HG02970 (cell line): Measurements from ENCODE around the gene PLXNB3.
"Not testable (repeated sequence)": the region's sequence is repeated elsewhere in the genome, so short reads cannot be mapped to it uniquely, and the experiment has no call there.

Experiments used
- ATAC-seq: cut with Tn5 transposase; IDR thresholded peaks from one replicate; pipeline ENCODE4 v1.9.1; 2021; ENCODE audit warnings: mild to moderate bottlenecking, moderate library complexity, moderate number of reproducible peaks; ENCODE audit not compliant: unreplicated experiment, low FRiP score

PLXNB3 gene

DNA sequence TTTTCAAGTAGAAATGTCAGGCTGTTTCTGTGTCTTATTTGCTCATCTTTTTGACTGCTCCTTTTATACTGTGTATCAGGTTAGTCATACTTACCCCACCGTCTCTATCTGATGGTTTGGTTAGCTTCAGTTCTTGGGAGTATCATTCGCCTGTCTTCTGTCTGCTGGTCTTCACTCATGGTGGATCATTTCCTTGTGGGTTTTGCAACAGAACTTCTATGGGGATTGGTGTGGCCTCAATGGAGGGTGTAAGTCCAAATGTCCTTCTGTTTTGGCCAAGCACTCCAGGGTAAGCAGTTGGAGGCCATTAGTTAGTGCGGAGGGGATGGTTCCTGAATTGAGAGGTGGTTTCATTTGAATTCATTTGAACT lies 32.2 kb upstream of the PLXNB3 start:
- no peak for ATAC-seq

DNA sequence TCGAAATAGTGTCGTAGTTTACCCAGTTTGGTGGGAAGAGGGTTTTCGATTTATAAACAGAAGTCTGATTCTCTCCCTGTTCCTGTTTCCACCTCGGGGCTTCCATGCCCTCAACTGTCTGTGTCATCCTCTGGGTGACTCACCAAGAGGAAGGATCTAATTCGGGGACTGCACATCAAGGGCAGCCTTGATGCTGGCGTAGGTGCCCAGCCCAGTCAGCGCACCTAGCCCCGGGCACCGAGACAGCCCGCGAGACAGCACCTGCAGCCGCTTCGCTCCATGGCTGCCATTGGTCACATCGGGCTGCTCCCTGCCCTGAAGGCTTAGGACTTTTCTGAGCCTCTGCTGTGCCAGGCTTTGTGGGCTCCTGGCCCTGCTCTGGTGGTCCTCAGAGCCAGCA lies 31.6 kb upstream of the PLXNB3 start:
- no peak for ATAC-seq

DNA sequence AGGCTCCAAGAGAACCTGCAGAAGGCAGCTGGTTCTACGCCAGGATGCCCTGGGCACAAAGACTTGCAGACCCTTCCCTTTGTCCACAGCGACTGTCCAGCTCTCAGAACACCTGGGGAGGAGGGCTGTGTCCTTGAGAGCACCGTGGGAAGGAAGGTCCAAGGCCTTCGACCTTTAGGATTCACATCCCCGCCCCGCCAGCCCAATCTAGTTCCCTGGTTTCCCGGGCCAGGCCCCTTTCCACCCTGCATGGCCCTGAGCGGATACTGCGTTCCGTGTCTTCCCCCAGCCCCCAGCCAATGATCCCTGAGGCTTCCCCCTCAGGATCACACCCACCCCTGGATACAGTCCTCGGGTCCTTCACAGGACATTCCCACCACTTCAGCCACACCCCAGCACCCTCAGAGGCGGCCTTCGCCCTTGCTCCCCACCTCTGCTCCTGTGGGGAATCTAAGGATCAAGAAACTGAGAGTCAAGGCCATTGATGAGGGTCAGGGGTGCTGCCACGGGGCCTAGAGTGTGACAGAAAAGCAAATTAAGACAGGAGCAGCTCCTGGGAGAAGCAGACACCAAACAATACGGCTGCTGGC lies 30.3 kb upstream of the PLXNB3 start:
- no peak for ATAC-seq

DNA sequence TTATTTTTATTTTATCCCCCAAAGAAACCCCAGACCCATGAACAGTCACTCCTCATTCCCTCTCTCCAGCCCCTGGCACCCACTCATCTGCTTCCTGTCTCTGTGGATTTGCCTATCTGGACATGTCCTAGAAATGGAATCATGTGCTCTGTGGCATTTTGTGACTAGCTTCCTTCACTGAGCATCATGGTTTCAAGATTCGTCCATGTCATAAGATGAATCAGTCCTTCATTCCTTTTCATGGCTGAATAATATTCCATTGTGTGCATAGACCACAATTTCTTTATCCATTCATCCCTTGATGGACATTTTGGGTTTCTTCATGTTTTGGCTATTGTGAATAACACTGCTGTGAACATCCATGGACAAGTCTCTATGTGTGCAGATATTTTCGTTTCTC lies 29.2 kb upstream of the PLXNB3 start:
- ATAC-seq, result no peak

DNA sequence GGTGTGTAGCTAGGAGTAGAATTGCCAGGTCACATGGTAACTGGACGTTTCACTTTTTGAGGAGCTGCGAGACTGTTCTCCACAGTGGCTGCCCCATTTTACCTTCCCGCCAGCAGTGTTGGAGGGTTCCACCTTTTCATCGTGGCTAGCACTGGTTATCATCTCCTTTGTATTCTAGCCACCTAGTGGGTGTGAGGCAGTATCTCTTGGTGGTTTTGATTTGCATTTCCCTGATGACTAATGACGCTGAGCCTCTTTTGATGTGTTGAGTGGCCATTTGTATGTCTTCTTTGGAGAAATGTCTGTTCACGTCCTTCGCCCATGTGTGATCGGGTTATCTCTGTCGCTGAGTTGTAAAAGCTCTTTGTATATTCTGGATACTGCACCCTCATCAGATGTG lies 28.8 kb upstream of the PLXNB3 start:
- no peak for ATAC-seq

DNA sequence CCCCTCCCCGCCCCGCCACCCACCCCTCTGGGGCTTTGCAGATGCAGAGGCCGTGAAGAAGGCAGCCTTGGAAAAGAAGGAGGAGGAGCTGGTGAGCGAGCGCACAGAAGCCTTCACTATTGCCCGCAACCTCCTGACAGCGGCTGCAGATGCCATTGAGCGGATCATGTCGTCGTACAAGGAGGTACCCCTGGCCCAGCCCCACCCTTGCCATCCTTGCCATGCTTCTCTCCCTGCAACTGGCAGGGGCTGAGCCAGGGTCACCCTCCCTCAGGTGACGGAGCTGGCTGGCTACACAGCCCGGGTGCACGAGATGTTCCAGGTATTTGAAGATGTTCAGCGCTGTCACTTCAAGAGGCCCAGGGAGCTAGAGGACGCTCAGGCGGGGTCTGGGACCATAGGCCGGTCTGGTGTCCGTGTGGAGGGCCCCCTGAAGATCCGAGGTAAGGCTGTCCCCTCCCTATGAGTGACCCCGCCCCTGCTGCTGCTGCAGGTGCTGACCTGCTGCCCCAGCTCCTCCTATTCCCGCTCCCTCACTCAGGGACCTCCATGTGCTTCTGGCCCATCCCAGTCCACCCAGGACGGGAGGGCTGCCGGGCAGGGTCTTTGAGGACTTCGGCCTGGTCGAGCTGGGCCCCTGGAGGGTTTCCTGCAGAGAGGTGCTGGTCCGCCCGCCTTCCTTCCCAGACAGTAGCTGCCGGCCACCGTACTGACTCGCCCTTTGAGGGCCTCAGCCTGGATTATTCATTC lies 27.8 kb upstream of the PLXNB3 start:
- no peak for ATAC-seq

DNA sequence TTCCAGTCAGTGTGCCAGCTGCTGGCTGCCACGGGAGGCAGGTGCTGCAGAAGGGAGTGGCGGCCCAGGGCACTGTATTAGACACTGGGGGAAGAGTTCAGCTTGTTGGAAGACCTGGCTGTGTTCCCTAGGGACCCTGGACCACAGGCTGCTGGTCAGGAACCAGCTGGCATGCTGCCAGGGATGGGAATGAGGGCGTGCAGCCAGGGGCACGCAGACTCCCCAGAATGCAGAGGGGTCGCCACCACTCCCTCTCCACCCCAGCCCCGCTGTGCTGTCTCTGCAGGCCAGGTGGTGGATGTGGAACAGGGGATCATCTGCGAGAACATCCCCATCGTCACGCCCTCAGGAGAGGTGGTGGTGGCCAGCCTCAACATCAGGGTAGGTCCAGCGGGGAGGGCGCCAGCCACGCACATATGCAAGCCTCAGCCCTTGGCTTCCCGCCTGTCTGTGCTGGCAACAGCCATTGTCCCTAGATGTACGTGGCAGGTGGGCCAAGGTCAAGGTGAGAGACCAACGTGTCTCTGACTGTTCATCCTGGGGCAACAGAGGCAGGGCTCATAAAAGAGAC lies 27.1 kb upstream of the PLXNB3 start:
- ATAC-seq, result no peak

DNA sequence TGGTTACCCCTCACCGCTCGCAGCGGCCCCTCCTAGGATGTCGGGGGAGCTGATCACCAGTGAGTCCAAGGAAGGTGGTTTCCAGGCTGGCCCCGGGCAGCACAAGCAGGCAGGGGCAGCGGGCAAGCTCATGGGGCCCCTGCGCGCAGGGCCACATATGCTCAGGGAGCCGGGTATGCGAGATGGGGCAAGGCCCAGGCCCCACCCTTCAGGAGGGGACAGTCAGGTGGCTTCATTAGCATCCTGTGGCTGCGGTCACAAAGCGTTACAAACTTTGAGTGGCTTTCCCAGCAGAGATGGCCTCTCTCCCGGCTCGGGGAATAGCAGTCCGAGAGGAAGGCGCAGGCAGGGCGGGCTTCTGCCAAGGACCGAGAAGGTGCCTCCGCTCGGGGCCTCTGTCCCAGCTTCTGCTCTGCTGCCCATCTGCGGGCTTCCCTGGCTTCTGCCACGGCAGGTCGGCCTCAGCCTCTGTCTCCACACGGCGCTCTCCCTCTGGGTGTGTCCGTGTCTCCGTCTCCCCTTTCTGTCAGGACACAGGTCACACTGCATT lies 25.9 kb upstream of the PLXNB3 start:
- ATAC-seq, result no peak

DNA sequence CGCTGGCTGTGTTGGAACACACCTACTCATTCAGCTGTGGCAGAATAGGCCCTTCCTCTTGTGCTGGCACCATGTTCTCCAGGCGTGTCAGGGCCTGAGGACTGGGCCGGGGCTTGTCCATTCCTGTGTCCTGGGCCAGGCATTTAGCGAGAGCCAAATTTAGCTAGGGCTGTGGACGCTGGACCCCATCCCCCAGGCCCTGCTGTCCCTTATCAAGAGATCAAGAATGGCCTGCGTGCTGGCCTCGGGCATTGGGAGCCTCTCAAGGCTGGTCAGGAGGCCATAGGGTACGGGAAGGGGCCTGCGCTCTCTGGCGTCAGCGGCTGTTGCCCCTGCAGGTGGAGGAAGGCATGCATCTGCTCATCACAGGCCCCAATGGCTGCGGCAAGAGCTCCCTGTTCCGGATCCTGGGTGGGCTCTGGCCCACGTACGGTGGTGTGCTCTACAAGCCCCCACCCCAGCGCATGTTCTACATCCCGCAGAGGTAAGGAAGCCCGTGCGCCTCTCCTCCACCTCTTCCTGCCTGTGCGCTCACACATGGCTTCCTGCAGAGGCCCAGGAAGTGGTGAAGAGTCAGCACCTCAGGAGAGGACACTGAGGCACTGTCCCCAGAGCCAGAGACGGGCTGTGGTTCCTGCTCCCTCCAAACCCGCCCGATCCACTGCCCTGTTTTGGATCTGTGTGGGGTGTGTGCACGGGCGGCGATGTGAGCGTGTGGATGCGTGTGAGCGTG lies 24.1 kb upstream of the PLXNB3 start:
- ATAC-seq, result no peak

DNA sequence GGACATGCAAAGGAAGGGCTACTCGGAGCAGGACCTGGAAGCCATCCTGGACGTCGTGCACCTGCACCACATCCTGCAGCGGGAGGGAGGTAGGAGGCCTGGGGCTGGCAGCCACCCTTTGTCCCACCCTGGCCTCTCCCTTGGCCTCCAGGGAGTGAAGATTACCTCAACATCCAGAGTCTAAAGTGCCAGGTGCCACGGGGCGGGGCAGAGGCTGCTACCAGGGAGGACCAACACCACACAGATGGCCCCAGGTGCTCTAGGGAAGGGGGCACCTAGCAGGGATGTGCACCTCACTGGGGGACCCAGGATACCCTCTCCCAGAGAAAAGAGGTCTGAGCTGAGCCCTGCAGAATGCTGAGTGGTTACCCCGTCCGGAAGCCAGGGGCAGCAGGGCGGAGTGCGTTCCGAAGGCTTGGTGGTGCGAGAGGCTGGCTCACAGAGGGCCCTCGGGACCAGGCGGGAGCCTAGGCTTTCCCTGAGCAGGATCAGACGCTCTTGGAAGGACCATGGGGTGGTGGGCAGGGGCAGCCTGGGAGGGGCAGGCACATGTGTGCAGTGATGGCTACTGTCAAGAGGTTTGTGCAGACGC lies 23.3 kb upstream of the PLXNB3 start:
- no peak for ATAC-seq

DNA sequence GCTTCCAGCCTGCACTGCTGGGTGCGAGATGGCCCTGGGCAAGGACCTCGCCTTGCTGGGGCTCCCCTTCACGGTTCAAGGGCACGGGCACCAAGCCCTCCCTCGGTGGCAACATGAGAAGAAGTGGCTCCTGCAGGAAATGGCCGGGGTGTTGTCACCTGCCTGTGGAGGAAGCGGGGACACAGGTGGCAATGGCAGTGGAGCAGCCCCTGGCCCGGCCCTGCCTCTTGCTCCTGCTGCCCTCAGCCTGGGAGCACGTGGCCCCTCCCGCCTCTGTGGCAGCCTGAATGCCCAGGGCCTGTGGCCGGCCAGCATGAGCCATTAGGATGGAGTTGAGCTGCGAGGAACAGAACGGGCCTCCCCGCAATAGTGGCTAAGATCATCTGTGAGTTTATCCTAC lies 22.6 kb upstream of the PLXNB3 start:
- ATAC-seq, result no peak

DNA sequence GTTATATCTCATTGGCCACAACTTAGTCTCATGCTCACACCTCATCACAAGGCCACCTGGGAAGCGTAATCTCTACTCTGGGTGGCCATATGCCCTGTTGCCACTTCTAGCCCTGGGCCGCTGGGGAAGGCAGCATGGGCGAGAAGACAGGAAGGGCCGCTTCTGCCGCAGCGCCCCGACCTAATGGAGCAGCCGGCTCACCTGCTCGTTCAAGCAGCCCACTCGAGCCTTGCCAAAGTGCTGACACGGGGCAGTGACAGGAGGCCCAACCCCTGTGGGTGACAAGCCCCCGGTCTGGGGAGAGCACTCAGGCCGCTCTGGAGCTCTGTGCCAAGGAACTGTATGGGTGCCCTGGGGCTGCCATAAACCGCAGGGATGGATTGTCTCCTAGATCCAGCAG lies 21.9 kb upstream of the PLXNB3 start:
- ATAC-seq, result not testable (repeated sequence)

DNA sequence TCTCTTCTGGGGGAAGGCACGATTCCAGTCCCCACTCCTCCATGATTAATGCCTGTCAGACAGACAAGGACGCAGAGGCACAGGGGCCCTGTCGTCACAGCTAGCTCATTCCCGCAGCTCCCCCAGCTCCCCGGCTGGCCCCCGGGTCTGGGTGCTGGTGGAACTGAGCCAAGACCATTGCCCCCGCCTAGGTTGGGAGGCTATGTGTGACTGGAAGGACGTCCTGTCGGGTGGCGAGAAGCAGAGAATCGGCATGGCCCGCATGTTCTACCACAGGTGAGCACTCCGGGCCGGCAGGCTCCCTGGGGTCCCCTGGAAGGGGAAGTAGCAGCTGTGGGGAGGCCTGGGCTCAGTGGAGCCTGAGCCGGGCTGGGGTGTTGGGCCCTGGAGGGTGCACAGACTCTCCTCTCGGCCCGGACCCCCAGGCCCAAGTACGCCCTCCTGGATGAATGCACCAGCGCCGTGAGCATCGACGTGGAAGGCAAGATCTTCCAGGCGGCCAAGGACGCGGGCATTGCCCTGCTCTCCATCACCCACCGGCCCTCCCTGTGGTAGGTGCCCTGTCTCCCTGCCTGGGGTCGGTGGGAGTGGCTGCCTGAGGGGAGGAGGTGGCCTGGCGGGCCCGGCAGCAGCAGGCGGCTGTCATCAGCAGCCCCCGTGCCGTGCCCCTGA lies 21.1 kb upstream of the PLXNB3 start:
- ATAC-seq, result not testable (repeated sequence)

DNA sequence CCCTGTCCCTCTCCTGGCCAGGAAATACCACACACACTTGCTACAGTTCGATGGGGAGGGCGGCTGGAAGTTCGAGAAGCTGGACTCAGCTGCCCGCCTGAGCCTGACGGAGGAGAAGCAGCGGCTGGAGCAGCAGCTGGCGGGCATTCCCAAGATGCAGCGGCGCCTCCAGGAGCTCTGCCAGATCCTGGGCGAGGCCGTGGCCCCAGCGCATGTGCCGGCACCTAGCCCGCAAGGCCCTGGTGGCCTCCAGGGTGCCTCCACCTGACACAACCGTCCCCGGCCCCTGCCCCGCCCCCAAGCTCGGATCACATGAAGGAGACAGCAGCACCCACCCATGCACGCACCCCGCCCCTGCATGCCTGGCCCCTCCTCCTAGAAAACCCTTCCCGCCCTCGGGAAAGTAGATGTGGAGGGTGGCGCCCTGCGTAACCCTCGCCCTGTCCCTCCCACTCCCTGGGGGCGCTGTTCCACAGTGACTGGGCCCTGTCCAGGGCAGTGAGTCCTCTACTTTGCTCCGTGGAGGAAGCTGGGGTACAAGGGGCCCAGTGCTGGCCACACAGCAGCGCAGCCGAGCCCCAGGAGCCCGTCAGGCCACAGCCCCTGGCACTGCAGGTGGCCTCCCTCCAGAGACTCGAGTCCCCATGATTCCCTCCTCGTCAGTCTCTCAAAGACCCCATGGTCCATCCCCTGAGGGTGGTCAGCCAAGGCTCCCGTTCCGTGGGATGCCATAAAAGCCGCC lies 20.4 kb upstream of the PLXNB3 start:
- not testable (repeated sequence) for ATAC-seq

DNA sequence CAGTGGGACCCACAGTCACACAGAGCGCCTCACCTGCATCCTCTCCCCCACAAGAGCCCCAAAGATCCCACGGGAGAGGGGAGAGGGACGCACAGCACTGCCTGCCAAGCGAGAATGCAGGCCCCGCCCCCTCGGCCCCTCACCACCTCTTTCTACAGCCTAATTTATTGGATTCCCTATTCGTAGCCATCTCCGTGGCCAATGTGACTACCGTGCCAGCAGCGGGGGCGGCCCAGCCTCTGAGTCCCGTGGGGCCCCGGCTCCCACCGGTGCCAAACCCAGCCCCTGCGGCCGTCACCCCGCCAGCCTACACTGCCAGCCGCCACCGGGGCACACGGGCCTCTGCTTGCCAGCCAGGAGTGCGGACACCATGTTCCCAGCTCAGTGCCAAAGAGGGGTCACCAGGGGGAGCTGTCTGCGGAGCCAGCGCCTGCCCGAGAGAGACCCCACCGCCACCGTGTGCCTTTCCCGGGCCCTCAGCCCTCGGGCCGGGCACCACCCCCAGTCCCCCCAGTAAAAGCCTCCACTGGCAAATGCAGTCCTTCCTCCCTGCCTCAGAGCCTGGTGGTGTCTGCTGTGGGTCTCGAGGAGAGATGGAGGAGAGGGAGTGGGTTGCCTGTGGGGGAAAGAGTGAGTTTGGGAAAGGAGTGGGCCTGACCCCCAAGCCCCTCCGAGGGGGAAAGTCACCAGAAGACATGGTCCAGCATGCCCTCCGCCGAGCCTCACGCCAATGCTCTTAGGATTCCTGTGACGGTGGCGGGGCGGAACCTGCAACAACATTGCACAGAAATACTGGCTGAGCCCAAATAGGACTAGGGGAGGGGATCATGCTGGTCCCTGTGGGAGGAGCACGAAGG lies 19.6 kb upstream of the PLXNB3 start:
- no peak for ATAC-seq

DNA sequence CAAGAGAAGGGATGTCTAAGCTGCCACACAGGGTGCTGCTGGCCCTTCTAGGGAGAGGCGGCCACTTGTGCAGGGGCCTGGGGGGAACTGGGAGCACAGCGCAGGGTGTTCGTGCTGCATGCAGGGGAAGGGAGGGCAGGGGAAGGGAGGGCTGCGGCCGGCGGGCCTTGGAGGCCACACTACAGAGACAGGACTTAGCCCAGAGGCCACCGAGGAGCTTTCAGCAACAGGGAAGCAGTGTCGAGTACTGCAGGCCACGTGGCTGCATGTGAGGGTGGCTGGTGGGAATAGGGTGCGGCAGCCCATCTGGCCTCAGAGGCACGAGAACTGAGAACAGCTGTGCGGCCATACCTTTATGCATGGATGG lies 19.0 kb upstream of the PLXNB3 start:
- ATAC-seq, result not testable (repeated sequence)

DNA sequence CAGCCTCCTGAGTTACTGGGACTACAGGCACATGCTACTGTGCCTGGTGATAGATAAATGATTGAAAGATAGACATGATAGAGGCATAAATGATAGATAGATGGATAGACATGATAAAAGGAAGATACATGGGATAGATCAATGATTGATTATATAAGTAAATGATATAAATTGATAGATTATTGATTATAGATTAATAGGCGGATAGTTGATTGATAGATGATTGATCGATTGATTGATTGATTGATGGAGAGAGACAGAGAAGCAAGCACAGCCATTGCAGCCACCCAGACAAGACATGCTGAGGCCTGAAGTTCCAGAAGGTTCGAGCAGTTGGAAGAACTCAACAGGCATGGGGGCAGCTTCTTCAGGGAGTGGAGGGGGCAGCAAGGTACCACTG lies 17.7 kb upstream of the PLXNB3 start:
- ATAC-seq, result no peak

DNA sequence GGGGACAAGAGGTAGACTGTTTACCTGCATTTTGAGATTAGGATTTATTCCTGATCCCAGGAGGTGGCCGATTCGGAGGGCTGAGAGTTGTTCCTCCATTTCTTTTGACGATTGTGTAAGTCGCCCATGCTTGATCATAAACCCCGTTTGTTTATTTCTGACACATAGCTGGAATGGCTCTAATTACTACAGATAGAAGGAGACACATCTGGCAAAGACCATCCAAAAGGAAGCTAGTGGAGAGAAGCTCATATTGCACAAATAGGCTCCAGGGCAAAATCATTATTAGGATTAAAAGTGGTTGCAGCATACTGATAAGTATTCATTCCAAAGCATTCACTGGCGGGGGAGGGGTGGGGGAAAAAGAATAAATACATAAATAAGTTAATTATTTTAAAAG lies 17.1 kb upstream of the PLXNB3 start:
- not testable (repeated sequence) for ATAC-seq

DNA sequence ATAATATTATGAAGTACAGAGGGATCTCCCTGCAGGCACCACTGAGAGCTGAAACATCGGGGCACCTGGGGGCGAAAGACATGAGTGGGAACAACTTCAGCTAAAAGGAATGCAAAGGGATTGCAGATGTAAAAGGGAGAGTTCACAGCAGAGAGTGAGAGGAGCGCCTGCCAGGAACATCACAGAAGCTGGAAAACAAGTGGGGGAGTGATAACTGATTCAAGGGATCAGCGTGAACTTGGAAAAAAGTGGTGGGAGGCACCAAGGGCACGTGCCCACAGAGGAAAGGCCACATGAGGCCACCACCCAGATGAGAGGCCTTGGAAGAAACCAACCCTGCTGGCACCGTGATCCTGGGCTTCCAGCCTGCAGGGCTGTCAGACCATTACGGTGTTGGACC lies 15.0 kb upstream of the PLXNB3 start:
- not testable (repeated sequence) for ATAC-seq
